Endothelial cell of umbilical vein (primary cell): ENCODE results near the gene GTPBP4. TPM values are rescaled to one million over a fixed set of nuclear protein-coding genes. Genes with fewer than 3 reads are reported as not detected.

Experiments
- BruUV-seq: library from RNA; stranded (reverse); fragments of 400-500 nt; replicated peaks from 2 replicates; lab custom pipeline; 2021; lab: Mats Ljungman, UMichigan
- CTCF ChIA-PET: fragments of 300-600, 350-600 bp; sonication (Branson Sonifier 250); formaldehyde crosslinking; loops from one replicate; lab custom pipeline; 2021; ENCODE audit warnings: antibody characterized with exemption, inconsistent platforms; lab: Charles Lee
- POLR2A ChIA-PET: fragments of 300-600, 350-600 bp; sonication (Branson Sonifier 250); formaldehyde crosslinking; loops from one replicate; lab custom pipeline; 2021; ENCODE audit warnings: antibody characterized with exemption, inconsistent platforms; lab: Charles Lee
- DNase-seq: peaks from one replicate; pipeline ENCODE4 v3.0.0-alpha.2; 2011; ENCODE audit warnings: low read depth, low spot score
- FAIRE-seq: peaks from 2 replicates; lab custom pipeline; 2011; peaks lifted over from hg19 to GRCh38; lab: Jason Lieb, UNC
- H2AFZ ChIP-seq: 2 replicates; pipeline ENCODE4 v1.6.0; 2012; ENCODE audit warnings: low read depth, low read length, control low read depth, inconsistent platforms
- H3K27ac ChIP-seq: 2 replicates; pipeline ENCODE4 v1.5.1; 2011; ENCODE audit warnings: low read depth, mild to moderate bottlenecking, control low read depth, low read length, moderate library complexity; ENCODE audit not compliant: insufficient read depth
- H3K27me3 ChIP-seq, 2 experiments: 2 replicates each; pipeline versions ENCODE4 v1.6.0 to v1.6.1; 2011; ENCODE audit warnings: low read length in 2 of 2, mixed read lengths in 1 of 2; ENCODE audit not compliant: control insufficient read depth in 2 of 2, insufficient read depth in 2 of 2
- H3K36me3 ChIP-seq, 2 experiments: 2 replicates in 1 of 2; 3 replicates in 1 of 2; pipeline ENCODE4 v1.5.1; 2011; ENCODE audit warnings: low read length in 2 of 2, mild to moderate bottlenecking in 1 of 2, moderate library complexity in 1 of 2; ENCODE audit not compliant: control insufficient read depth in 2 of 2, insufficient read depth in 2 of 2; ENCODE audit errors: extremely low read depth in 1 of 2
- H3K4me1 ChIP-seq: 3 replicates; pipeline ENCODE4 v1.5.1; 2011; ENCODE audit warnings: mild to moderate bottlenecking, low read length; ENCODE audit not compliant: control insufficient read depth, insufficient read depth; ENCODE audit errors: extremely low read depth
- H3K4me2 ChIP-seq: 2 replicates; pipeline ENCODE4 v1.6.1; 2011; ENCODE audit warnings: low read length, control low read depth, mixed read lengths; ENCODE audit not compliant: insufficient read depth
- H3K4me3 ChIP-seq, 3 experiments: fragments of 200-600 bp in 1 of 3; sonication (generic), shearing (Covaris generic) in 1 of 3; replicated peaks in 1 of 3; 2 replicates each; pipeline ENCODE4 v1.5.1; 2011 to 2016; ENCODE audit warnings: control low read depth in 3 of 3, low read length in 3 of 3, mild to moderate bottlenecking in 2 of 3, inconsistent platforms in 1 of 3, low read depth in 1 of 3, moderate library complexity in 1 of 3; ENCODE audit not compliant: insufficient read depth in 1 of 3
- H3K79me2 ChIP-seq: 2 replicates; pipeline ENCODE4 v1.6.0; 2012; ENCODE audit warnings: low read length, inconsistent platforms; ENCODE audit not compliant: control insufficient read depth, insufficient read depth
- H3K9ac ChIP-seq: replicated peaks from 2 replicates; pipeline ENCODE3; 2011; ENCODE audit warnings: low read length, control low read depth; ENCODE audit not compliant: insufficient read depth; ENCODE audit errors: extremely low read depth
- H3K9me1 ChIP-seq: replicated peaks from 3 replicates; pipeline ENCODE4 v1.6.0; 2011; ENCODE audit warnings: mild to moderate bottlenecking, low read length; ENCODE audit not compliant: control insufficient read depth, insufficient read depth; ENCODE audit errors: extremely low read depth
- H3K9me3 ChIP-seq: replicated peaks from 2 replicates; pipeline ENCODE4 v1.5.1; 2012; ENCODE audit warnings: low read length, inconsistent platforms; ENCODE audit not compliant: control insufficient read depth, insufficient read depth
- H4K20me1 ChIP-seq: replicated peaks from 2 replicates; pipeline ENCODE3; 2011; ENCODE audit warnings: mild to moderate bottlenecking, low read length; ENCODE audit not compliant: control insufficient read depth, insufficient read depth; ENCODE audit errors: extremely low read depth
- FOS ChIP-seq: IDR thresholded peaks from 2 replicates; pipeline ENCODE4 v1.6.1; 2011; ENCODE audit warnings: mild to moderate bottlenecking, low read length, moderate library complexity, borderline replicate concordance; ENCODE audit not compliant: insufficient read depth
- GATA2 ChIP-seq: IDR thresholded peaks from 2 replicates; pipeline ENCODE4 v1.7.0; 2011; ENCODE audit warnings: low read depth, mild to moderate bottlenecking, moderate library complexity, mixed read lengths, low read length; ENCODE audit not compliant: insufficient read length, insufficient read depth
- JUN ChIP-seq: IDR thresholded peaks from 2 replicates; pipeline ENCODE4 v1.6.1; 2011; ENCODE audit warnings: borderline replicate concordance, low read depth; ENCODE audit not compliant: insufficient read length, insufficient read depth
- POLR2A ChIP-seq: IDR thresholded peaks from 2 replicates; pipeline ENCODE4 v1.6.1; 2012; ENCODE audit warnings: low read depth, mild to moderate bottlenecking, control low read depth, low read length
- dilution Hi-C: fragments of 300-500 bp; cut with MboI; formaldehyde crosslinking; loops from one replicate; pipeline ENCODE4 v1.15.0; 2019; ENCODE audit warnings: low sequenced_read_pairs; ENCODE audit not compliant: extremely low pct_ligation_motif_present
- intact Hi-C: fragments of 100-400 bp; cut with micrococcal nuclease; formaldehyde crosslinking; loops from one replicate; pipeline ENCODE4 v1.10.0; 2022
- polyA plus RNA-seq, 4 experiments: library from polyadenylated mRNA; depleted of rRNA in 3 of 4; stranded (reverse) in 3 of 4; unstranded in 1 of 4; fragments of >200 nt; gene quantifications; 2 replicates each; pipeline versions ENCODE4 v1.2.1 to v1.2.3, GENCODE V29; 2011 to 2012; ENCODE audit warnings: missing spikeins in 1 of 4
- total RNA-seq: library from RNA; stranded (reverse); gene quantifications from 2 replicates; pipeline ENCODE4 v1.2.3, GENCODE V29; 2021

The GTPBP4 gene
- total and polyA plus RNA-seq, 2 donors (not counting 3 experiments of a cell fraction or from before 2014, with no cell fraction given): 12.4 to 69.3 TPM

- no peaks in the 10 kb centered on the region for H3K9me1 ChIP-seq
- ChIA-PET CTCF (no interaction called here), POLR2A (interaction anchor here (0.7 to 1.2 kb wide), 3 partner anchors 29 to 476 kb away, joined by 4 to 6 read pairs (median 5); partner anchors contain the start of gene LARP4B)
- H4K20me1 ChIP-seq: peaks cover 2% of the 10 kb centered on the region
- no peak overlapping the region for H3K9ac ChIP-seq
- peak; percentile 79 for FAIRE-seq
- no TSS peak for BruUV-seq
- H3K4me3 ChIP-seq: no peak overlapping the region
- H3K9me3 ChIP-seq: no peaks in the 10 kb centered on the region
- H3K79me2 ChIP-seq: peaks cover 32% of the 10 kb centered on the region
- H3K27ac ChIP-seq: no peak overlapping the region
- dilution Hi-C loops: no loop called here
- H2AFZ ChIP-seq: no peak overlapping the region
- no peaks in the 10 kb centered on the region for H3K27me3 ChIP-seq
- no peak overlapping the region for H3K4me2 ChIP-seq
- TF ChIP-seq FOS (peak; percentile 56), JUN (peak; percentile 31), GATA2 (no peak)
- no peak for DNase-seq
- H3K36me3 ChIP-seq: peaks cover 0 to 4% of the 10 kb centered on the region in 2 experiments
- intact Hi-C loops: loop anchor here (5.0 kb wide), 1 partner anchor 61 kb away; the partner anchor contains the start of gene IDI1
- H3K4me1 ChIP-seq: peaks cover 13% of the 10 kb centered on the region
These were observed 2.0 kb upstream of the GTPBP4 start for GRCh38 chr10:986137-986825.

GRCh38 chr10:986881-987619, 1.2 kb upstream of the GTPBP4 start:
- Histone ChIP-seq H3K4me3 (peak overlapping the region in 2 of 3 experiments; percentile 84 to 94), H4K20me1 (peaks cover 2% of the 10 kb centered on the region), H3K9me3 (no peaks in the 10 kb centered on the region), H3K4me1 (peaks cover 13% of the 10 kb centered on the region), H3K9ac (peak overlapping the region; percentile 96), H3K4me2 (peak overlapping the region; percentile 89), H3K36me3 (peaks cover 0 to 4% of the 10 kb centered on the region in 2 experiments), H3K27me3 (no peaks in the 10 kb centered on the region), H2AFZ (peak overlapping the region; percentile 71), H3K9me1 (no peaks in the 10 kb centered on the region), H3K27ac (peak overlapping the region; percentile 86), H3K79me2 (peaks cover 37% of the 10 kb centered on the region)
- peak; percentile 43 for FAIRE-seq
- intact Hi-C loops: loop anchor here (5.0 kb wide), 1 partner anchor 60 kb away; the partner anchor contains the start of gene IDI1
- peak; percentile 56 for TF ChIP-seq POLR2A
- no peak for TF ChIP-seq GATA2
- POLR2A ChIA-PET: interaction anchor here (0.7 to 1.5 kb wide), 4 partner anchors 29 to 476 kb away, joined by 4 to 6 read pairs (median 4); partner anchors contain the start of genes IDI1 and LARP4B
- no peak for DNase-seq
- TSS peak; percentile 36 for BruUV-seq
- dilution Hi-C loops: no loop called here
- CTCF ChIA-PET: interaction anchor here (1.0 to 1.8 kb wide), 2 partner anchors 12 to 17 kb away, joined by 3 to 5 read pairs; no protein-coding TSS in a partner anchor
